ENCODE results near the gene PDE4B. TPM values are rescaled to one million over a fixed set of nuclear protein-coding genes. Genes with fewer than 3 reads are reported as not detected.

The PDE4B gene
- total and polyA plus RNA-seq, 11 donors = 1.4 to 71.9 (median 16.2) TPM

- Histone ChIP-seq H3K4me1 (peaks cover 0 to 52% (median 2%) of the 10 kb centered on the region in 12 donors), H3K4me3 (no peak overlapping the region), H3K27ac (peak overlapping the region in 1 of 12 donors; percentile 82), H3K9me3 (no peaks in the 10 kb centered on the region), H3K27me3 (no peaks in the 10 kb centered on the region), H3K36me3 (no peaks in the 10 kb centered on the region)
- DNase-seq (no peak), ATAC-seq (no peak)
- WGBS, 4 donors = 93 to 98% (median 97%) methylated on average over 5 of the region's 5 CpGs
- no peak for TF ChIP-seq CTCF (IDR thresholded peaks at IDR 0.05)
- intact Hi-C loops (cut with DNase I) = no loop called here
Observed at GRCh38 chr1:66394603-66395002, 601.9 kb downstream of the PDE4B start.

- no peak for TF ChIP-seq POLR2A (IDR thresholded peaks at IDR 0.05)
- TF ChIP-seq CTCF (IDR thresholded peaks at IDR 0.05) = no peak
- ATAC-seq = peak in 3 of 4 donors; percentile 46 to 76 (median 57)
- no peak overlapping the region for H3K4me3 ChIP-seq
- intact Hi-C loops (cut with DNase I) = no loop called here
- no peaks in the 10 kb centered on the region for H3K36me3 ChIP-seq
- H3K27me3 ChIP-seq = no peaks in the 10 kb centered on the region
- H3K4me1 ChIP-seq = peaks cover 0 to 55% (median 2%) of the 10 kb centered on the region in 12 donors
- peak overlapping the region in 3 of 12 donors; percentile 9 to 82 (median 25) for H3K27ac ChIP-seq
- 64 to 71% (median 66%) methylated on average over 9 of the region's 9 CpGs for WGBS, 4 donors
- DNase-seq = peak in 1 of 5 donors; percentile 30
- H3K9me3 ChIP-seq = no peaks in the 10 kb centered on the region
Observed at GRCh38 chr1:66395202-66396061, 602.7 kb downstream of the PDE4B start.

- intact Hi-C loops (cut with DNase I) = no loop called here
- no peak for TF ChIP-seq POLR2A (IDR thresholded peaks at IDR 0.05)
- WGBS, 4 donors = 84 to 96% (median 89%) methylated on average over 7 of the region's 7 CpGs
- no peak for DNase-seq
- Histone ChIP-seq H3K9me3 (no peaks in the 10 kb centered on the region), H3K27me3 (no peaks in the 10 kb centered on the region), H3K36me3 (no peaks in the 10 kb centered on the region), H3K4me3 (no peak overlapping the region), H3K27ac (peak overlapping the region in 3 of 12 donors; percentile 9 to 82 (median 25)), H3K4me1 (peaks cover 0 to 60% (median 2%) of the 10 kb centered on the region in 12 donors)
- peak in 1 of 4 donors; percentile 42 for ATAC-seq
Observed at GRCh38 chr1:66396212-66396890, 603.7 kb downstream of the PDE4B start.

GRCh38 chr1:66397192-66397591 is 604.5 kb downstream of the PDE4B start:
- Histone ChIP-seq H3K27ac (peak overlapping the region in 1 of 12 donors; percentile 82), H3K4me3 (no peak overlapping the region), H3K4me1 (peaks cover 0 to 68% (median 10%) of the 10 kb centered on the region in 12 donors), H3K27me3 (no peaks in the 10 kb centered on the region), H3K9me3 (no peaks in the 10 kb centered on the region), H3K36me3 (no peaks in the 10 kb centered on the region)
- ATAC-seq (no peak), DNase-seq (no peak)
- TF ChIP-seq CTCF (IDR thresholded peaks at IDR 0.05) = no peak
- TF ChIP-seq POLR2A (IDR thresholded peaks at IDR 0.05) = no peak
- intact Hi-C loops (cut with DNase I) = no loop called here
- WGBS, 4 donors = 78 to 97% (median 85%) methylated on average over 1 of the region's 1 CpG

All from heart left ventricle (tissue), 16 donors.